IPS-20b (cell line): ENCODE results near the gene PAOX.

Experiments
- H3K27ac ChIP-seq: one replicate; pipeline ENCODE4 v1.5.1; 2013; ENCODE audit warnings: low read length
- H3K27me3 ChIP-seq: 2 replicates; pipeline ENCODE4 v1.6.1; 2013; ENCODE audit warnings: mild to moderate bottlenecking, low read length, inconsistent platforms; ENCODE audit not compliant: insufficient read depth
- H3K36me3 ChIP-seq: 2 replicates; pipeline ENCODE4 v1.6.1; 2013; ENCODE audit warnings: low read depth, mild to moderate bottlenecking, inconsistent platforms, low read length, moderate library complexity; ENCODE audit not compliant: insufficient read depth
- H3K4me1 ChIP-seq: 2 replicates; pipeline ENCODE4 v1.6.1; 2013; ENCODE audit warnings: mild to moderate bottlenecking, control low read depth, inconsistent platforms, low read length, moderate library complexity; ENCODE audit not compliant: insufficient read depth
- H3K4me3 ChIP-seq: 2 replicates; pipeline ENCODE4 v1.5.1; 2013; ENCODE audit warnings: mild to moderate bottlenecking, low read length, inconsistent platforms
- H3K9ac ChIP-seq: 2 replicates; pipeline ENCODE4 v1.6.1; 2013; ENCODE audit warnings: low read depth, mild to moderate bottlenecking, inconsistent platforms, low read length, moderate library complexity
- H3K9me3 ChIP-seq: 2 replicates; pipeline ENCODE4 v1.6.1; 2013; ENCODE audit warnings: mild to moderate bottlenecking, low read depth, low read length, inconsistent platforms; ENCODE audit not compliant: insufficient read depth

Gene PAOX

DNA sequence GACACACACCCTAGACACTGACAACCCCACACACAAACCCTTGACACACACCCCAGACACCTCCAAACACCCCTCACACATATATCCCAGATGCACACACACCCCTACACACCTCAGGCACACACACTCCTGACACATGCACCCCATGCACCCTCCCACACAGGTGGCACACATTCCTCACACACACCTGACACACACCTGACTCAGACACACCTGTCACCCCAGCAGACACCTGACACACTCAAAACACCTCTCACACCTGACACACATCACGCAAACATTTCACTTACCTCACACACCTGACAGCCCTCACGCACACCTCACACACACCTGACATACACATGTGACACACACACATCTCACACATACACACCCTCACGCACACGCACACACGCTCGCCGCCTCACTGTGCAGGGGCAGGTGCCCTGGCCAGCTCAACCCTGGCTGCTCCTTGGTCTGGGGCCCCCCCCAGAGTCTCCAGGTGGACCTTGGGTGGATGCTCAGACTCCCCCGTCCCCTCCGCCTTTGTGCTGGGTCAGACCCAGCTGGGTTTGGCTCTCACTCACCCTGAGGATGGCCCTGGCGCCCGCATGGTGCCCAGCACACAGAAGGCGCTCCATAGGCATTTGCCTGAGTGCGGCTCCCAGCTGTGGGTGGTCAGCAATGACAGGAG lies 39.2 kb upstream of the PAOX start:
- H3K4me1 ChIP-seq = no peaks in the 10 kb centered on the region
- no peaks in the 10 kb centered on the region for H3K9me3 ChIP-seq
- no peaks in the 10 kb centered on the region for H3K36me3 ChIP-seq
- H3K9ac ChIP-seq = no peak overlapping the region
- no peak overlapping the region for H3K4me3 ChIP-seq
- H3K27ac ChIP-seq = no peak overlapping the region
- H3K27me3 ChIP-seq = peaks cover 48% of the 10 kb centered on the region

DNA sequence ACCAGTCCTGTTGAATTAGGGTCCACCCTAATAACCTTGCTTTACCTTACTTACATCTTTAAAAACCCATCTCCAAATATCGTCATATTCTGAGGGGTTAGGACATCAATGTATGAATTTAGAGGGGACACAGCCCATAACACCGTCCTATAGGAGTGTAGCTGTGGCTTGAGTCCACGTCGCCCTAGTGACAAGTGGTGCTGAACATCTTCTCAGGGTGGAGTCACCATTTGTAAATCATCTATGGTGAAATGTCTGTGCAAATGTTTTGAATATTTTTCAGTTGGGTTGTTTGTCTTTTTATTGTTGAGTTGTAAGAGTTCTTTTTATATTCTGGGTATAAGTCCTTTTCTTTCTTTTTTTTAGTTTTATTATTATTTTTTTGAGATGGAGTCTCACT lies 37.1 kb upstream of the PAOX start:
- H3K36me3 ChIP-seq = no peaks in the 10 kb centered on the region
- H3K9me3 ChIP-seq = no peaks in the 10 kb centered on the region
- H3K27ac ChIP-seq = no peak overlapping the region
- H3K9ac ChIP-seq = no peak overlapping the region
- H3K4me3 ChIP-seq = no peak overlapping the region
- no peaks in the 10 kb centered on the region for H3K4me1 ChIP-seq
- peaks cover 26% of the 10 kb centered on the region for H3K27me3 ChIP-seq

DNA sequence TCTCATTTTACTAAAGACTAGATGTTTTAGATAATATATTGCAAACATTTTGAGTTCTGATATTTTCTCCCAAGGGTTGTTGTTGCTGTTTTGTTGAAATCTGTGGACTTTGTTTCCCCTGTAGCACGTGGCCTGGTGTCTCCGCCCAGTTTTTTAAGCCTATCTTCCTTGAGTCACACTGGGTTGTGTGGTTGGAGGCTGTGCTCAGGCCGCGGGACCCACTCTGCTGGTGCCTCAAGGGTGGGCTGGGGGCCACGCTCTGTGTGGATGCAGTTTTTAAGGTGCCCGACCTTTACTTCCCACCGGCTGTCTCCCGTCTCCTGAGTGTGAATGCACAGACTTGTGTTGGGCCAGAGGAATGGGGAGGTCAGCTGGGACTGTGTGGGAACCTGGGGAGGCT lies 36.1 kb upstream of the PAOX start:
- no peaks in the 10 kb centered on the region for H3K9me3 ChIP-seq
- peaks cover 17% of the 10 kb centered on the region for H3K27me3 ChIP-seq
- H3K4me3 ChIP-seq = no peak overlapping the region
- no peaks in the 10 kb centered on the region for H3K36me3 ChIP-seq
- H3K4me1 ChIP-seq = no peaks in the 10 kb centered on the region
- no peak overlapping the region for H3K9ac ChIP-seq
- H3K27ac ChIP-seq = no peak overlapping the region

DNA sequence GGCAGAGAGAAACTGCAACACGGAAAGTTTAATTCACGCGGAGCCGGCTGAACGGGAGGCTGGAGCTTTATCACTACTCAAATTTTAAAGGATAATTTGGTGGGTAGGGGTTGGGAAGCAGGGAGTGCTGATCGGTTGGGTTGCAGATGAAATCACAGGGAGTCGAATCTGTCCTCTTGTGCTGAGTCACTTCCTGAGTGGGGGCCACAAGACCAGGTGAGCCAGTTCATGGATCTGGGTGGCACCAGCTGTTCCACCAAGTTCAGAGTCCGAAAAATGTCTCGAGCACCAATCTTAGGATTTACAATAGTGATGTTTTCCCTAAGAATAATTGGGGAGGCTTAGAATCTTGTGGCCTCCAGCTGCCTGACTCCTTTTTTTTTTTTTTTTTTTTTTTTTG lies 35.5 kb upstream of the PAOX start:
- Histone ChIP-seq H3K9ac (no peak overlapping the region), H3K27ac (no peak overlapping the region), H3K4me1 (no peaks in the 10 kb centered on the region), H3K36me3 (no peaks in the 10 kb centered on the region), H3K4me3 (no peak overlapping the region), H3K27me3 (peaks cover 11% of the 10 kb centered on the region; the same call in 1 of the 2 replicates), H3K9me3 (no peaks in the 10 kb centered on the region)

DNA sequence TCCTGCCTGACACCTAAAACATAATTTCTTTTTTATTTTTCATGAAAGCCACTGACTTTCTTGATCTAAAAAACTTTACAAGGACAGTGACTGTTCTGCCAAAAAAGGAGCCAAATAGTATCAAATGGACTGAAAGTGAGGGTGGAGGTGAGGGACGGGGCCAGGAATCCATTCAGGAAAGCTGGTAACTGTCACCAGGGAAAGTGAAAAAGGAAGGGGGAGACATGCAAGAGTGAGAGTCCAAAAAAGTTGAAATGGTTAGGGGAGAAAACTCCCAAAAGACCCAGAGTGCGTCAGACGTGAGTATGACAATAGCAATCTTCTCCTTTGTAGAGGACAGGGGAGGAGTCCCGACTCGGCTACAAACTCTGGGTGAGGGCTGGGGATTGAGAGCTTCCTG lies 34.8 kb upstream of the PAOX start:
- no peaks in the 10 kb centered on the region for H3K36me3 ChIP-seq
- no peak overlapping the region for H3K4me3 ChIP-seq
- no peak overlapping the region for H3K27ac ChIP-seq
- no peaks in the 10 kb centered on the region for H3K9me3 ChIP-seq
- H3K27me3 ChIP-seq = peaks cover 6% of the 10 kb centered on the region; the same call in 1 of the 2 replicates
- no peaks in the 10 kb centered on the region for H3K4me1 ChIP-seq
- no peak overlapping the region for H3K9ac ChIP-seq

DNA sequence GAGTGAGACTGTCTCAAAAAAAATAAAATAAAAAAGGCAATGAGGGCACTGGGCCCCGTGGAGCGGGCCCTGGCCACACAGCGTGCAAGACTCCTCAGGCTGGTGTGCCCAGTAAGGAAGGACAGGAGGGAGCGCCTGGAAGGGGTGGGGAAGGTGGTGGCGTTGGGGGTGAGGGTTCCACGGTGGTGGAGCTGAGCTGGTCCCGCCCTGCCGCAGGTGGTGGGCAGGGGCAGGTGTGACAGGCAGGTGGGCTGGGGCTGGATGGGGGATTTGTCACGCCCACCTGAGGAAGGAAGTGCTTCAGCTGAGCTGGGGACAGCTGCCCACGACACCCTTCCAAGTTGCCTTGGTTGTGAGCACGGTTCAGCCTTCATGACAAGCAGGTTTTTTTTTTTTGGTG lies 32.6 kb upstream of the PAOX start:
- Histone ChIP-seq H3K4me1 (no peaks in the 10 kb centered on the region), H3K9me3 (no peaks in the 10 kb centered on the region), H3K4me3 (no peak overlapping the region), H3K9ac (no peak overlapping the region), H3K27me3 (peaks cover 6% of the 10 kb centered on the region; the same call in 1 of the 2 replicates), H3K36me3 (no peaks in the 10 kb centered on the region), H3K27ac (no peak overlapping the region)

DNA sequence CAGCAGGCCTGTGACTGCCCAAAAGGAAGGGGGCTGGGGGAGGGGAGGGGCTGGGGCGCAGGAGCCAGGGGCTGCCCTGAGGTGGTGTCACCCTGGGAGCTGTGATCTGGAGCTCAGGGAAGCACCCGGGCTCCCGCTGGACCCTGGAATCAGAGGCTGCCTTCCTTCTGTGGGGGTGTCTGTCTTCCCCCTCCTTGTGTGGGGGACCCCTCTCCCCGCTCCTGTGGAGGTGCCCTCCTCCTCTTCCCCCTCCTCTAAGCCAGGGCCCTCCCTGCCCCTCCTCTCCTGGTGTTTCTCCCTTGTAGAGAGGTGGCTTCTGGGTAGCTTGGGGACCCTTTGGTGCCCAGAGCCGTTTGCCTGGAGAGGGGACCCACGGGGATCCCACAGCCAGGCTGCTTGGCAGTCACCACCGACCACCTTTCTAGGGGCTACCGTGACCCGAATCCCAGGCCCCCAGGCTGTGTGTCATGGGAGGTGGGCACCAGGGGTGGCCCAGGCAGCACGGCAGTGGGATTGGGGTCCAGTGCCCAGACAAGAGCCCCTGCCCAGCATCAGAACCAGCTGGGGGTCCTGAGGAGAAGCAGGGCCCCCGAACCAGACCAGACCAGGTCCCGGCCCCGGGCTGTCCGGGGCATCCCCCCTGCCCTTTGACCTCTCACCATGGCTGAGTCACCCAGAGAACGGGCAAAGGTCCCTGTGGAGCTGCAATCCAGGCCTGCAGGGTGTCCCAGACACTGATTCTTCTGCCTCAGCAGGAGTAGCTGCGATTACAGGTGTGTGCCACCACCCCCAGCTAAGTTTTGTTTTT lies 31.1 kb upstream of the PAOX start:
- H3K4me1 ChIP-seq = no peaks in the 10 kb centered on the region
- H3K27me3 ChIP-seq = peaks cover 6% of the 10 kb centered on the region; the same call in 1 of the 2 replicates
- H3K27ac ChIP-seq = no peak overlapping the region
- no peaks in the 10 kb centered on the region for H3K9me3 ChIP-seq
- H3K36me3 ChIP-seq = no peaks in the 10 kb centered on the region
- no peak overlapping the region for H3K9ac ChIP-seq
- H3K4me3 ChIP-seq = no peak overlapping the region

DNA sequence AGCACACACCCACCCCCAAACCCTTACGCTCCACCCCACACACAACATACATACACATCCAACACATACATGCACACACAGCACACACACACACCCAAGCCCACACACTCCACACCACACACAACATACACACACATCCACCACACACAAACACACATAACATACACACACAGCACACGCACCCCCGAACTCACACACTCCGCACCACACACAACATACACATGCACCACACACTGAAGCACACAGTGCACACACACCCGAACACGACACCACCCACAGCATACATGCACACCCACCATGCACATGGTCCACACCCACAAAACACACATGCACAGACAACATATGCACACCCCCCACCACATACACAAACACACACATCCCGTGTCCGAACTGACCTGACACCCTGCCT lies 29.9 kb upstream of the PAOX start:
- H3K9ac ChIP-seq = no peak overlapping the region
- H3K27ac ChIP-seq = no peak overlapping the region
- no peaks in the 10 kb centered on the region for H3K36me3 ChIP-seq
- H3K9me3 ChIP-seq = no peaks in the 10 kb centered on the region
- H3K27me3 ChIP-seq = no peaks in the 10 kb centered on the region
- no peaks in the 10 kb centered on the region for H3K4me1 ChIP-seq
- no peak overlapping the region for H3K4me3 ChIP-seq

DNA sequence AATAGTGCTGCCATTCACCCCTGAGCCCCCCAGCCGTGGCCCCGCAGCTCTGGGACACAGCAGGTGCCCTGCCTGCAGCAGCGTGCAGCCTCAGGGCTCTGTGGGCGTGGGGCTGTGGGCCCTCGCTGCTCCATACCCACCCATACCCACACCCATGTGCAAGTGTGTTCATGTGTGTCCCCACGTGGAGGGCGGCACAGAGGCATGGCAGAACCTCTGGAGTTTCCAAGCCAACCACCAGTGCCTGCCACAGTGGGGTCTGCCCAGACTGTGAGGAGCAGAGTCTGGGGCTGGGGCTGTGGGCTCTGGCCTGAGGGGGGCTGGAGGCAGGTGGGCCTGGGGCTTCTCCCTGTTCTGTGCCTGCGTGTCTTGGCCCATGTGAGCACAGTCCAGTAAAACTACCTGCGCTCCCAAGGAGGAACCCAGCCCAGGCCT lies 29.5 kb upstream of the PAOX start:
- Histone ChIP-seq H3K36me3 (no peaks in the 10 kb centered on the region), H3K4me1 (no peaks in the 10 kb centered on the region), H3K27me3 (no peaks in the 10 kb centered on the region), H3K4me3 (no peak overlapping the region), H3K27ac (no peak overlapping the region), H3K9me3 (no peaks in the 10 kb centered on the region), H3K9ac (no peak overlapping the region)

DNA sequence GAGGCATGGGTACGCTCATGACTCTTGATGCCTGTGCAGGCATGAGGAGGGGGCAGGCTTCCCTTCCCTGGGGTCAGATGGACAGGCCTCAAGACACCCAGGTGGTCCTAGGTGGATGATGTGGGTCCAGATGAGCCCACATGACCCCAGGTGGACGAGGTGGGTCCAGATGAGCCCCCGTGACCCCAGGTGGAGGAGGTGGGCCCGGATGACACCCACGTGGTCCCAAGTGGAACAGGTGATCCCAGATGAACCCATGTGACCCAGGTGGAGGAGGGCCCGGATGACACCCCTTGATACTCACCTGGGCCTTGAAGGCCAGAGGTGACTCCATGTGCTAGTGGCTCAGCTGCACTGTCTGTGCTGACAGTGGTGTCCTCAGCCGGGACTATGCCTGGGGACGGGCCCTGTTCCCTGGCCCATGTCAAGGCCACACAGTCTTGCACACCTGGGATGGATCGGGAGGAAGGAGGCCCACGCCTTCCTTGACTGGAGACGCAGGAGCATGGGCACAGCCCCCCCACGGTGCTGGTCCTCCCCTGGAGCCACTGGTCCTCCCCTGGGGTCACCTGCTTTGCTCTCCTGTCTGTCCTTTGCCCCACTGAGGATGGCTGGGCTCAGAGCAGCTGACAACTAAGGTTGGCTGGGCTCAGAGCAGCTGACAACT lies 28.6 kb upstream of the PAOX start:
- H3K27me3 ChIP-seq = no peaks in the 10 kb centered on the region
- H3K9me3 ChIP-seq = no peaks in the 10 kb centered on the region
- H3K4me3 ChIP-seq = no peak overlapping the region
- H3K9ac ChIP-seq = no peak overlapping the region
- no peaks in the 10 kb centered on the region for H3K36me3 ChIP-seq
- H3K4me1 ChIP-seq = no peaks in the 10 kb centered on the region
- no peak overlapping the region for H3K27ac ChIP-seq

DNA sequence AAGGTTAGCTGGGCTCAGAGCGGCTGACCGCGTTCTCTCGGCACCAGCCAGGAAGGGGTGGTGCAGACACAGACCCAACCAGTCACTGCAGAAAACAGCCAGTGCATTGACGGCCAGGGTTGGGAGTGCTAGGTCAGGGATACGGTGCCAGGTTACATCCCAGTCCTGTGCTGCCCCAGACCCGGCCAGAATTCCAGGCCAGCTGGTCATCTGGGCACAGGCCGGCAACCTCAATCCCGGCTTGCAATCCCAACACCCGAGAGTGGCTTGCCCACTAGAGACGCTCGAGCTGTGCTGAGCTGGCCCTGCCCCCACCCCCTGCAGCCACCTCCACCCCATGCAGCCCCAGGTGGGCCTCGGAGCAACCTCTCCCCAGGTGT lies 28.1 kb upstream of the PAOX start:
- no peaks in the 10 kb centered on the region for H3K36me3 ChIP-seq
- H3K9ac ChIP-seq = no peak overlapping the region
- H3K27ac ChIP-seq = no peak overlapping the region
- H3K4me3 ChIP-seq = no peak overlapping the region
- no peaks in the 10 kb centered on the region for H3K27me3 ChIP-seq
- H3K9me3 ChIP-seq = no peaks in the 10 kb centered on the region
- H3K4me1 ChIP-seq = no peaks in the 10 kb centered on the region
